ENCODE results near the gene LAMA4. TPM values are rescaled to one million over a fixed set of nuclear protein-coding genes. Genes with fewer than 3 reads are reported as not detected.

LAMA4 gene
- polyA plus RNA-seq (2014; cell fraction: cytosol; rRNA removed): 0.08 and 0.34 TPM in 2 replicates
- 0.24 and 0.30 TPM in 2 replicates for polyA plus RNA-seq (2014; cell fraction: nucleus; rRNA removed)

GRCh38 chr6:112253841-112254816 is at the start of gene LAMA4:
LAMA4 (minus strand) TSS chr6:112254567; CDS start chr6:112254150, 417 bp downstream.
- peak; percentile 23 for DNase-seq (ENCODE audit: low spot score)

GRCh38 chr6:112302142-112302705 is 47.9 kb upstream of the LAMA4 start:
- no peak for DNase-seq (ENCODE audit: low spot score)

GRCh38 chr6:112300896-112301295 is 46.5 kb upstream of the LAMA4 start:
- DNase-seq (ENCODE audit: low spot score): no peak

- DNase-seq (ENCODE audit: low spot score): no peak
Observed at GRCh38 chr6:112298816-112299281, 44.5 kb upstream of the LAMA4 start.

- DNase-seq (ENCODE audit: low spot score): no peak
Observed at GRCh38 chr6:112298021-112298745, 43.8 kb upstream of the LAMA4 start.

GRCh38 chr6:112296694-112297093 is 42.3 kb upstream of the LAMA4 start:
- no peak for DNase-seq (ENCODE audit: low spot score)

- no peak for DNase-seq (ENCODE audit: low spot score)
Observed at GRCh38 chr6:112296122-112296521, 41.8 kb upstream of the LAMA4 start.

GRCh38 chr6:112291161-112291762 is 36.9 kb upstream of the LAMA4 start:
- no peak for DNase-seq (ENCODE audit: low spot score)

GRCh38 chr6:112289038-112289566 is 34.7 kb upstream of the LAMA4 start:
- no peak for DNase-seq (ENCODE audit: low spot score)

- no peak for DNase-seq (ENCODE audit: low spot score)
Observed at GRCh38 chr6:112288475-112288874, 34.1 kb upstream of the LAMA4 start.

GRCh38 chr6:112287577-112288225 is 33.3 kb upstream of the LAMA4 start:
- no peak for DNase-seq (ENCODE audit: low spot score)

GRCh38 chr6:112286500-112287144 is 32.3 kb upstream of the LAMA4 start:
- no peak for DNase-seq (ENCODE audit: low spot score)

GRCh38 chr6:112286010-112286409 is 31.6 kb upstream of the LAMA4 start:
- DNase-seq (ENCODE audit: low spot score): no peak

GRCh38 chr6:112284603-112285002 is 30.2 kb upstream of the LAMA4 start:
- no peak for DNase-seq (ENCODE audit: low spot score)

GRCh38 chr6:112283621-112284020 is 29.3 kb upstream of the LAMA4 start:
- DNase-seq (ENCODE audit: low spot score): no peak

GRCh38 chr6:112281821-112282615 is 27.7 kb upstream of the LAMA4 start:
- DNase-seq (ENCODE audit: low spot score): peak; percentile 15

- DNase-seq (ENCODE audit: low spot score): no peak
Observed at GRCh38 chr6:112279031-112279935, 24.9 kb upstream of the LAMA4 start.

GRCh38 chr6:112275365-112275764 is 21.0 kb upstream of the LAMA4 start:
- no peak for DNase-seq (ENCODE audit: low spot score)

Data from SK-N-DZ (cell line).